Brain pericyte (primary cell): ENCODE data around the gene KRT6B.
"Not testable (repeated sequence)": the region's sequence is repeated elsewhere in the genome, so short reads cannot be mapped to it uniquely, and the experiment has no call there.

Experiments
- DNase-seq: peaks from one replicate; pipeline ENCODE4 v3.0.0-alpha.2; 2012; ENCODE audit warnings: low read depth, low spot score

KRT6B gene

GRCh38 chr12:52413202-52413601 is 38.7 kb downstream of the KRT6B start:
- no peak for DNase-seq

- DNase-seq = no peak
Observed at GRCh38 chr12:52411815-52412214, 40.1 kb downstream of the KRT6B start.

- DNase-seq = not testable (repeated sequence)
Observed at GRCh38 chr12:52410589-52411248, 41.2 kb downstream of the KRT6B start.

- DNase-seq = no peak
Observed at GRCh38 chr12:52407918-52408317, 44.0 kb downstream of the KRT6B start.

- DNase-seq = no peak
Observed at GRCh38 chr12:52405922-52406385, 46.0 kb downstream of the KRT6B start, which contains the start of gene KRT82. TSS of gene KRT82 (minus strand) at chr12:52406335. CDS start at chr12:52406277, 58 bp downstream.

DNA sequence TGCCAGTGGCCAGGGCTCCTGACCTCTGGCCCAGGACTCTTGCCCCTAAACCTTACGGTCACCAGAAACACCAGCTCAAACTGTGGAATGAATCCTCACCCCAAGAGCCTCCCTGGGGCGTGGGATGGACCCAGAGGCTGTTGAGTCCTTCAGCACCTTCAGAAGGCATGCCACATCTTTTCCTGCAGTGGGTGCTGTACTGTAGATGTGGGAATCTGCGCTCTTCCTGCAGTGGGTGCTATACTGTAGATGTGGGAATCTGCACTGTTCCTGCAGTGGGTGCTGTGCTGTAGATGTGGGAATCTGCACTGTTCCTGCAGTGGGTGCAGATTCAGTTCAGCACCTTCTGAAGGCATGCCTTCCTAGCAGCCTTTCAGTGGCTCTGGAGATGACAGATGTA is 47.0 kb downstream of the KRT6B start:
- DNase-seq = no peak

- no peak for DNase-seq
Observed at GRCh38 chr12:52403561-52403960, 48.4 kb downstream of the KRT6B start.

- DNase-seq = no peak
Observed at GRCh38 chr12:52402873-52403540, 48.9 kb downstream of the KRT6B start.

DNA sequence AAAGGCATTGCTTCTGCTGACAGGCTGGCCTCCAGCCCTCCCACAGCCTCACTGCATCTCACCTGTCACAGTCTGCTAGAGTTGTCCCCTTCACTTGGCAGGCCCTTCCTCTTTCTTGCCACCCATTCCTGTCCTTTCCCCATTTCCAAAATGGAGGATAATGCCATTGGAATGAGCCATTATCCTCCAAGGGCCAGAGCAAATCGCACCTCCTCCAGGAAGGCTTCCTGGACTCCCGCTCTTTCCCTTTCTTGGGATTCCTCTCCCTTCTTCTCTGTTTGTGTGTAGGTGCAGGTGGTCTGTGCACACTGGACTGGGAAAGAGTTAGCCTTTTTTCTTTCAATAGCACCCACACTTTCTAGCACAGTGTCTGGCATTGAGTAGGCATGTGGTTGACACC is 49.6 kb downstream of the KRT6B start:
- DNase-seq = no peak

DNA sequence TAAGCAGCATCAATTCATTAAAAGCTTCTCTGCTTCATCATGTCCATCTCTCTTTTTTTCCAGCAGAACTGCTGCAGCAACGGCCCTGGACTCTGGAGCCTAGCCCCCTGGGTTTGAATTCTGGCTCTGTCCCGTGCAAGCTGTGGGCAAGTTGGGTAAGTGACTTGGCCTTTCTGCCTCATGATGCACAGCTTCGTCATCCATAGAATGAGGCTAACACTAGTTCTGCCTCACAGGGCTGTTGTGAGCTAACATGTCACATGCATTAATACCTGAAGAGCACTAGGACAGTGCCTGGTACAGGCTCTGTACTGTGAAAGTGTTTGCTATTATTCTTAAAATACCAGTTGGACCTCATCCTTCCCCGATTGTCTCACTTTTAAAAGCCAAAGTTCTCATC is 50.0 kb downstream of the KRT6B start:
- DNase-seq = no peak

GRCh38 chr12:52401526-52401925 is 50.4 kb downstream of the KRT6B start:
- DNase-seq = no peak

GRCh38 chr12:52400906-52401305 is 51.0 kb downstream of the KRT6B start:
- DNase-seq = no peak

DNA sequence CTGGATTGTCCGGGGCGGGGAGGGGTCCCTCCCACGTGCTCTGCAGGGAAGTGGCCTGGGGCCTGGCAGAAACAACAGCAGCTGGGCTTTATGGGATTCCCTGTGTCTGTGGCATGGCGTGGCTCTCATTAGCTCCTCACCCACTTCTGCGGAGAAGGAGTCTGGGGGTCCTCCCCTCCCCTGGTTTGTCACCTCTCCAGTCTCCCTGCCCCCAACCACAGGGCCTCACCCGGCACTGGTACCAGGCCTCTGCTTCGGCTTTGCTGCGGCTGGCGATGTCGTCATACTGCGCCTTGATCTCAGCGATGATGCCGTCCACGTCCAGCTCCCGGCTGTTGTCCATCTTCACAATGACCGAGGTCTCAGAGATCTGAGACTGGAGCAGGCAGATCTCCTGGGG is 52.2 kb downstream of the KRT6B start:
- no peak for DNase-seq

DNA sequence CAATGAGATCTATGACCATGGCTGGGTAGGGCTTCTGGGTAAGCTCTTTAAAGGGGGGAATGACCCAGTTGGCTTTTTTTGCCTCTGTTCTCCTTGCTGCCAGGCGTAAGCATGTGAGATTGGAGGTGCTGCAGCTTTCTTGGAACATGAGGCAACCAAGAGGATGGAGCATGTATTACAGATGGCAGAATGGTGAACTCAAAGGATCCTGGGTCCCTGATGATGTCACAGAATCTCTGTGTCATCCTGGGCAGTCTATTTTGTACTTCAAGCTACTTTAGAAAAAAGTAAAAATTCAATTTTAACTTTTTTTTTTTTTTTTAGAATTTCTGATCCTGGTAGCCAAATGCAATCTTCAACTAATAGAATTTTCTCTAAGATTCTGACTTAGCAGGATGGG is 53.8 kb downstream of the KRT6B start:
- no peak for DNase-seq

GRCh38 chr12:52396656-52397055 is 55.3 kb downstream of the KRT6B start:
- no peak for DNase-seq
